ENCODE data around the gene TYRO3. TPM values are rescaled to one million over a fixed set of nuclear protein-coding genes. Genes with fewer than 3 reads are reported as not detected.

TYRO3 gene
- total RNA-seq, 2 experiments from 2014 or later = 0.29 to 0.71 TPM

DNA sequence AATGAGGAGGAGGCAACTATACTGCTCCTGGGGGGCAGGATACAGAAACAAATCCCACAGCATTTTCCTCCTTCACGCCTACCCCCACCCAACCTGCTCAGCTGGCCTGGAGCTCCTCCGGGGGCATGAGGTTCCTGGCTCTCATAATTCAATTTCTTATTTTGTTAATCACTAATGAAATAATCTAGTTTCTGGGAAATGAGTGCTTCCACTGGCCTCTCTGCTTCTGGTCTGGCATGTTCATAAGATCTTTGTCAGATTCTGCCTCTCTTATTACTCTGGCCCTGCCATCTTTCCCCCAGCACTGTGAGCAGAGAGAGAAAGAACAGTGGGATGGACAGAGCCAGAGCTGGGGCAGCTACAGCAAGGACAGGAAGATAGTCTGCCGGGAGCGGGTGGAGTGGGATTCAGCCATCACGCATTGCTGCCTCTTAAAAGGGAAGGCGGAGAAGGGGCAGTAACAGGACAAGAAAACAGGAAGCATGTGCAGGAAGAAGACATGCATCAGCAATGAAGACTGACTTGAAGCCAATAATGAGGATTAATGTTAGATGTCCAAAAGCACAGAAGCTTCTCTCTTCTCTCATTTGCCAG is 28.6 kb upstream of the TYRO3 start:
- Mint-ChIP-seq H3K27me3 (ENCODE audit: low read depth) (no peaks in the 10 kb centered on the region), H3K36me3 (ENCODE audit: low read depth) (peaks cover 29% of the 10 kb centered on the region), H3K4me1 (ENCODE audit: low read depth) (no peaks in the 10 kb centered on the region), H3K4me3 (no peak overlapping the region), H3K9me3 (ENCODE audit: insufficient read depth) (no peaks in the 10 kb centered on the region), H3K27ac (no peak overlapping the region)
- ATAC-seq = no peak
- POLR2A ChIA-PET = no interaction called here
- CTCF ChIA-PET = interaction anchor here (0.8 to 1.3 kb wide), 2 partner anchors 27 to 65 kb away, joined by 3 to 4 read pairs; no protein-coding TSS in a partner anchor
- DNase-seq = no peak

DNA sequence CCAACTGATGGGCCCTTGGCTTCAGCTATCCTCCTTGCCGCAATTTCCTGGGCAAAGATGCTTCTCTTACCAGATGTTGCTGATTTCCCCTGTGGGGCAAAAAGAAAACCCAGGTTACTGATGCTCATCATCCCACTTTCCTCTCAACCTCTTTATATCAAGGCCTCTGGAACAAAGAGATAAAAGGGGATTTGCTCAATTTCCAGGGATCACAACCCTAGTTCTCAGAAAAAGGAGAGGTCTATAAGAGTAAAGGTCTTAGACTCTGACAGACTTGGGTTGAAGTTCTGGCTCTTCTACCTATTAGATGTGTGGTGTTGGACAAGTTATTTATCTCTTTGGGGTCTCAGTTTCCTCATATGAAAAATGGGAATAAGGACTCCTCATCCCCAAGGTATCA is 23.5 kb upstream of the TYRO3 start:
- ATAC-seq (no peak), DNase-seq (no peak)
- ChIA-PET CTCF (no interaction called here), POLR2A (no interaction called here)
- H3K27me3 Mint-ChIP-seq (ENCODE audit: low read depth) = no peaks in the 10 kb centered on the region
- no peak overlapping the region for H3K27ac Mint-ChIP-seq
- peaks cover 21% of the 10 kb centered on the region for H3K36me3 Mint-ChIP-seq (ENCODE audit: low read depth)
- H3K4me3 Mint-ChIP-seq = no peak overlapping the region
- H3K9me3 Mint-ChIP-seq (ENCODE audit: insufficient read depth) = no peaks in the 10 kb centered on the region
- peaks cover 12% of the 10 kb centered on the region for H3K4me1 Mint-ChIP-seq (ENCODE audit: low read depth)

GRCh38 chr15:41536866-41537265 is 22.1 kb upstream of the TYRO3 start:
- ChIA-PET POLR2A (no interaction called here), CTCF (no interaction called here)
- ATAC-seq (no peak), DNase-seq (no peak)
- no peak overlapping the region for H3K27ac Mint-ChIP-seq
- H3K4me3 Mint-ChIP-seq = no peak overlapping the region
- H3K9me3 Mint-ChIP-seq (ENCODE audit: insufficient read depth) = no peaks in the 10 kb centered on the region
- H3K36me3 Mint-ChIP-seq (ENCODE audit: low read depth) = peaks cover 20% of the 10 kb centered on the region
- H3K27me3 Mint-ChIP-seq (ENCODE audit: low read depth) = no peaks in the 10 kb centered on the region
- peaks cover 12% of the 10 kb centered on the region for H3K4me1 Mint-ChIP-seq (ENCODE audit: low read depth)

DNA sequence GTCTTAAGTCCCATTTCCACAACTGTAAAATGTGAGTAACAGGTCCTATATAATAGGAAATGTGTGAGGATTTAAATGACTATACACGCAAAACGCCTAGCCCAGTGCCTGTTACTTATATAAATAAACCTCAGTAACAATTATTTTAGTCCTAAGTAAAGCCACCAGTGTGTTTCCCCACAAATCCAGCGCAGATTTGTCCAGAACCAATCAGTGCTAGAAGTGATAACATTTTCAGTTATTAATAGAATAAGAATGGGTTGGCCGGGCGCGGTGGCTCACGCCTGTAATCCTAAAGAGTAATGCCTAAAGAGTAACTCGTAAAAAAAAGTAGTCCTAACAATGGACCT is 15.5 kb upstream of the TYRO3 start:
- CTCF ChIA-PET = interaction anchor here (1.7 kb wide), 1 partner anchor 78 kb away, joined by 6 read pairs; no protein-coding TSS in a partner anchor
- H3K4me3 Mint-ChIP-seq = peak overlapping the region; percentile 98
- DNase-seq (no peak), ATAC-seq (no peak)
- no peaks in the 10 kb centered on the region for H3K27me3 Mint-ChIP-seq (ENCODE audit: low read depth)
- H3K36me3 Mint-ChIP-seq (ENCODE audit: low read depth) = no peaks in the 10 kb centered on the region
- H3K9me3 Mint-ChIP-seq (ENCODE audit: insufficient read depth) = no peaks in the 10 kb centered on the region
- H3K27ac Mint-ChIP-seq = peak overlapping the region; percentile 91
- POLR2A ChIA-PET = interaction anchor here (1.2 to 1.5 kb wide), 2 partner anchors 14 to 117 kb away, joined by 5 to 13 read pairs; partner anchors contain the start of gene MGA
- peaks cover 19% of the 10 kb centered on the region for H3K4me1 Mint-ChIP-seq (ENCODE audit: low read depth)

- Mint-ChIP-seq H3K36me3 (ENCODE audit: low read depth) (no peaks in the 10 kb centered on the region), H3K27me3 (ENCODE audit: low read depth) (no peaks in the 10 kb centered on the region), H3K4me1 (ENCODE audit: low read depth) (peaks cover 19% of the 10 kb centered on the region), H3K27ac (peak overlapping the region; percentile 91), H3K9me3 (ENCODE audit: insufficient read depth) (no peaks in the 10 kb centered on the region), H3K4me3 (peak overlapping the region; percentile 98)
- DNase-seq (no peak), ATAC-seq (no peak)
- ChIA-PET POLR2A (interaction anchor here (0.7 to 1.5 kb wide), 3 partner anchors 13 to 393 kb away, joined by 3 to 13 read pairs (median 5); partner anchors contain the start of gene MGA), CTCF (interaction anchor here (0.6 to 1.7 kb wide), 2 partner anchors 79 to 614 kb away, joined by 3 to 6 read pairs; no protein-coding TSS in a partner anchor)
These were observed 14.4 kb upstream of the TYRO3 start for GRCh38 chr15:41544650-41545015.

DNA sequence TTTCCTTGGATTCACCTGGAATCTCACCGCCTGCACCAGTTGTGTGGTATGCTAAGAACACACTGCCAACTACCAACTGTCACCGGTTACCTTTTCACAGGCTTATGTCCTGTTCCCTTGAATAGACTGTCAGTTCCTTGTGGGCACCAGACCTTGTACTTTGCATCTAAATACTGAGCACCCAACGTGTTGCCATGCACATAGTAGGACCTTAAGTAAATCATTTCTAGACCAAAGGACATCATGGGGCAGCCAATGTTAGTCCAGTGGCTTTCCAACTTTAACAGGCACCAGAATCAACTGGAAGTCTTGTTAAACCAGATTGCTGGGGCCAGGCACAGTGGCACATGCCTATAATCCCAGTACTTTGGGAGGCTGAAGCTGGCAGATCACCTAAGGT is 13.8 kb upstream of the TYRO3 start:
- ChIA-PET CTCF (interaction anchor here (0.7 to 1.7 kb wide), 2 partner anchors 40 to 80 kb away, joined by 3 to 6 read pairs; no protein-coding TSS in a partner anchor), POLR2A (interaction anchor here (0.7 kb wide), 1 partner anchor 392 kb away, joined by 3 read pairs; no protein-coding TSS in a partner anchor)
- peak overlapping the region; percentile 98 for H3K4me3 Mint-ChIP-seq
- H3K36me3 Mint-ChIP-seq (ENCODE audit: low read depth) = no peaks in the 10 kb centered on the region
- peaks cover 19% of the 10 kb centered on the region for H3K4me1 Mint-ChIP-seq (ENCODE audit: low read depth)
- no peaks in the 10 kb centered on the region for H3K27me3 Mint-ChIP-seq (ENCODE audit: low read depth)
- H3K27ac Mint-ChIP-seq = no peak overlapping the region
- H3K9me3 Mint-ChIP-seq (ENCODE audit: insufficient read depth) = no peaks in the 10 kb centered on the region
- DNase-seq (no peak), ATAC-seq (no peak)

- no peaks in the 10 kb centered on the region for H3K9me3 Mint-ChIP-seq (ENCODE audit: insufficient read depth)
- H3K4me1 Mint-ChIP-seq (ENCODE audit: low read depth) = peaks cover 19% of the 10 kb centered on the region
- no peaks in the 10 kb centered on the region for H3K36me3 Mint-ChIP-seq (ENCODE audit: low read depth)
- H3K27me3 Mint-ChIP-seq (ENCODE audit: low read depth) = no peaks in the 10 kb centered on the region
- H3K27ac Mint-ChIP-seq = no peak overlapping the region
- ChIA-PET POLR2A (no interaction called here), CTCF (interaction anchor here (1.3 kb wide), 1 partner anchor 11 kb away, joined by 4 read pairs; no protein-coding TSS in a partner anchor)
- no peak for ATAC-seq
- H3K4me3 Mint-ChIP-seq = no peak overlapping the region
- no peak for DNase-seq
These were observed 11.9 kb upstream of the TYRO3 start for GRCh38 chr15:41546851-41547786.

- CTCF ChIA-PET = interaction anchor here (1.0 kb wide), 1 partner anchor 155 kb away, joined by 3 read pairs; no protein-coding TSS in a partner anchor
- Mint-ChIP-seq H3K4me1 (ENCODE audit: low read depth) (peaks cover 1% of the 10 kb centered on the region), H3K27me3 (ENCODE audit: low read depth) (peaks cover 6% of the 10 kb centered on the region), H3K9me3 (ENCODE audit: insufficient read depth) (no peaks in the 10 kb centered on the region), H3K36me3 (ENCODE audit: low read depth) (no peaks in the 10 kb centered on the region), H3K4me3 (no peak overlapping the region), H3K27ac (no peak overlapping the region)
- POLR2A ChIA-PET = no interaction called here
- DNase-seq = no peak
- no peak for ATAC-seq
These were observed 8.8 kb upstream of the TYRO3 start for GRCh38 chr15:41550066-41550775.

DNA sequence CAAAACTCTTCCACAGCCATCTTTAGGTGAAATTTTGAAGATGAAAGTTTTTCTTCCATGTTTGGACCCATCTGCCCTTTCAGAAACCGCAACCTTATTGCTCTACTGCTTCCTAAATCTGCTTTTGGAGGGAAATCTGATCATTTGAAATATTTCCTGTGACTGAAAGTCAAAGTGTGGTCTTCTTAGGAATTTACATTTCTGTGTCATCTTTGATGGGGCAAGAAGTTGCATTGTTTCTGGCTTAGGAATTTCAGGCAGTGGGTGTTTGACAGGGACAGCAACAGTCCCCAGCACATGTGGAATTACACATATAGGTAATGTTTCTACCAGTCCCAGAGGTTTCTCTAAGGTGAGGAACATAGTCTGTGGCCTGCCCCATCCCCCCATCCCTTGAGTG is 5.3 kb upstream of the TYRO3 start:
- H3K36me3 Mint-ChIP-seq (ENCODE audit: low read depth) = no peaks in the 10 kb centered on the region
- no peak for ATAC-seq
- POLR2A ChIA-PET = no interaction called here
- peaks cover 23% of the 10 kb centered on the region for H3K27me3 Mint-ChIP-seq (ENCODE audit: low read depth)
- no peak for DNase-seq
- no peaks in the 10 kb centered on the region for H3K9me3 Mint-ChIP-seq (ENCODE audit: insufficient read depth)
- CTCF ChIA-PET = interaction anchor here (1.0 kb wide), 1 partner anchor 88 kb away, joined by 7 read pairs; no protein-coding TSS in a partner anchor
- H3K4me1 Mint-ChIP-seq (ENCODE audit: low read depth) = peaks cover 19% of the 10 kb centered on the region
- no peak overlapping the region for H3K4me3 Mint-ChIP-seq
- no peak overlapping the region for H3K27ac Mint-ChIP-seq

DNA sequence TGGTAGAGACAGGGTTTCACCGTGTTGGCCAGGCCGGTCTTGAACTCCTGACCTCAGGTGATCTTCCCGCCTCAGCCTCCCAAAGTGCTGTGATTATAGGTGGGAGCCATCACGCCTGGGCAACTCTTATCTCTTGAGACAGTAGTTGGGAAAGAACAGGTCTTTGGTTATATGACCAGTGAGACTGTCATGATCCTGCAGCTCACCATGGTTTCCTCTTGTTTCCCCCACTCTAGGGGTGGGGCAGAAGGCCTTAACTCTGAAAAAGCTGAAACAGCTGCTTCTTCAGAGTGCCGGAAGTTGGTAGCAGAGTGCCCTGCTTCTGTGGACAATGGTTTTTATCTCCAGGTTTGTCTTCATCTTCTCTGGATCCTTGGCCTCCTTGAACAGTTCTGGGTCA is 4.7 kb upstream of the TYRO3 start:
- no peak for DNase-seq
- H3K4me3 Mint-ChIP-seq = no peak overlapping the region
- no peak overlapping the region for H3K27ac Mint-ChIP-seq
- no peaks in the 10 kb centered on the region for H3K36me3 Mint-ChIP-seq (ENCODE audit: low read depth)
- H3K9me3 Mint-ChIP-seq (ENCODE audit: insufficient read depth) = no peaks in the 10 kb centered on the region
- no peak for ATAC-seq
- H3K27me3 Mint-ChIP-seq (ENCODE audit: low read depth) = peaks cover 23% of the 10 kb centered on the region
- ChIA-PET CTCF (no interaction called here), POLR2A (no interaction called here)
- H3K4me1 Mint-ChIP-seq (ENCODE audit: low read depth) = peaks cover 19% of the 10 kb centered on the region

- Mint-ChIP-seq H3K9me3 (ENCODE audit: insufficient read depth) (no peaks in the 10 kb centered on the region), H3K36me3 (ENCODE audit: low read depth) (no peaks in the 10 kb centered on the region), H3K4me3 (no peak overlapping the region), H3K27me3 (ENCODE audit: low read depth) (peaks cover 28% of the 10 kb centered on the region), H3K4me1 (ENCODE audit: low read depth) (peaks cover 22% of the 10 kb centered on the region), H3K27ac (no peak overlapping the region)
- ChIA-PET CTCF (no interaction called here), POLR2A (interaction anchor here (0.6 kb wide), 1 partner anchor 9 kb away, joined by 4 read pairs; no protein-coding TSS in a partner anchor)
- DNase-seq (no peak), ATAC-seq (no peak)
These were observed 4.1 kb upstream of the TYRO3 start for GRCh38 chr15:41554915-41555314.
